GM12878 (cell line): ENCODE data around the gene RAPH1. TPM values are rescaled to one million over a fixed set of nuclear protein-coding genes. Genes with fewer than 3 reads are reported as not detected.

Experiments used
- ATAC-seq: fragments of 200-7000 bp; cut with Tn5 transposase; 3 replicates; pipeline ENCODE4 v1.9.1; 2020; ENCODE audit warnings: mild to moderate bottlenecking, moderate library complexity
- BruUV-seq: library from RNA; stranded (reverse); fragments of 400-500 nt; replicated peaks from 2 replicates; lab custom pipeline; 2021; lab: Mats Ljungman, UMichigan
- CTCF ChIA-PET: fragments of 300-600 bp; sonication (Branson Sonifier 250); formaldehyde crosslinking; extraction: SDS; loops from one replicate; lab custom pipeline; 2021; ENCODE audit warnings: inconsistent platforms; lab: Yijun Ruan, JAX
- POLR2A ChIA-PET: fragments of 350-600 bp; formaldehyde crosslinking; extraction: SDS; loops from one replicate; lab custom pipeline; 2021; ENCODE audit warnings: inconsistent platforms; lab: Charles Lee
- RAD21 ChIA-PET: fragments of 300-600 bp; sonication (Branson Sonifier 250); formaldehyde crosslinking; loops from one replicate; lab custom pipeline; 2023; ENCODE audit warnings: antibody characterized with exemption; ENCODE audit not compliant: unreplicated experiment; lab: Charles Lee
- SMC1A ChIA-PET: fragments of 300-600 bp; sonication (Branson Sonifier 250); formaldehyde crosslinking; loops from one replicate; lab custom pipeline; 2023; ENCODE audit not compliant: unreplicated experiment, uncharacterized antibody; lab: Charles Lee
- DNase-seq: peaks from one replicate; pipeline ENCODE4 v3.0.0-alpha.2; 2011; ENCODE audit warnings: low read depth, low spot score
- FAIRE-seq: peaks from 3 replicates; lab custom pipeline; 2011; peaks lifted over from hg19 to GRCh38; lab: Jason Lieb, UNC
- H2AFZ ChIP-seq: 2 replicates; pipeline ENCODE4 v1.6.0; 2011; ENCODE audit warnings: low read depth, low read length, control low read depth; ENCODE audit not compliant: control insufficient read depth
- H3K27ac ChIP-seq: 2 replicates; pipeline ENCODE4 v1.5.1; 2011; ENCODE audit warnings: control low read depth; ENCODE audit not compliant: control insufficient read depth, insufficient read depth
- H3K27me3 ChIP-seq, 2 experiments: replicated peaks in 1 of 2; 2 replicates each; pipeline versions ENCODE4 v1.6.0 to v1.6.1; 2011; ENCODE audit warnings: low read length in 1 of 2; ENCODE audit not compliant: control insufficient read depth in 2 of 2, insufficient read depth in 2 of 2
- H3K36me3 ChIP-seq, 2 experiments: 2 replicates each; pipeline ENCODE4 v1.5.1; 2011; ENCODE audit warnings: low read length in 1 of 2; ENCODE audit not compliant: control insufficient read depth in 2 of 2, insufficient read depth in 2 of 2
- H3K4me1 ChIP-seq: 2 replicates; pipeline ENCODE4 v1.6.1; 2011; ENCODE audit warnings: mild to moderate bottlenecking, low read length, moderate library complexity, mixed read lengths; ENCODE audit not compliant: control insufficient read depth, insufficient read depth
- H3K4me2 ChIP-seq: 2 replicates; pipeline ENCODE4 v1.6.0; 2011; ENCODE audit warnings: control low read depth; ENCODE audit not compliant: control insufficient read depth, insufficient read depth
- H3K4me3 ChIP-seq: fragments of 200-600 bp; sonication (generic); 2 replicates; pipeline ENCODE4 v1.5.1; 2016
- H3K79me2 ChIP-seq: 2 replicates; pipeline ENCODE4 v1.6.0; 2011; ENCODE audit warnings: low read length; ENCODE audit not compliant: control insufficient read depth, insufficient read depth
- H3K9ac ChIP-seq: 2 replicates; pipeline ENCODE4 v1.8.0; 2011; ENCODE audit warnings: low read length, control low read depth, mixed read lengths; ENCODE audit not compliant: control insufficient read depth, insufficient read depth
- H3K9me3 ChIP-seq: replicated peaks from 3 replicates; pipeline ENCODE4 v1.5.1; 2011; ENCODE audit warnings: mild to moderate bottlenecking, low read length; ENCODE audit not compliant: control insufficient read depth, insufficient read depth
- H4K20me1 ChIP-seq: 2 replicates; pipeline ENCODE4 v1.6.0; 2011; ENCODE audit not compliant: control insufficient read depth, insufficient read depth
- ASH2L ChIP-seq: fragments of 300-600, 200-600 bp; sonication (generic); IDR thresholded peaks from 2 replicates; pipeline ENCODE4 v1.6.1; 2017; ENCODE audit warnings: low read depth, mild to moderate bottlenecking, borderline replicate concordance
- MYC ChIP-seq: IDR thresholded peaks from 2 replicates; pipeline ENCODE4 v1.6.1; 2011; ENCODE audit warnings: mild to moderate bottlenecking, low read length, moderate library complexity, inconsistent platforms; ENCODE audit not compliant: insufficient read depth, insufficient replicate concordance, insufficient read length, severe bottlenecking
- NBN ChIP-seq: fragments of 450-650 bp; IDR thresholded peaks from 2 replicates; pipeline ENCODE4 v1.6.1; 2016
- NFYA ChIP-seq: IDR thresholded peaks from 2 replicates; pipeline ENCODE4 v1.6.1; 2011; ENCODE audit warnings: low read depth, mild to moderate bottlenecking, low read length, improper control_type of control experiment, borderline replicate concordance
- NR2F1 ChIP-seq: fragments of 450-650 bp; conservative IDR thresholded peaks from 2 replicates; pipeline ENCODE4 v1.6.1; 2017; ENCODE audit warnings: mild to moderate bottlenecking
- PAX8 ChIP-seq: fragments of 450-650 bp; IDR thresholded peaks from 2 replicates; pipeline ENCODE4 v1.6.1; 2017; ENCODE audit warnings: mild to moderate bottlenecking, moderate library complexity
- PML ChIP-seq: IDR thresholded peaks from 2 replicates; pipeline ENCODE4 v1.6.1; 2012; ENCODE audit warnings: low read length, inconsistent platforms
- SUPT20H ChIP-seq: IDR thresholded peaks from 2 replicates; pipeline ENCODE4 v1.6.1; 2011; ENCODE audit warnings: low read depth, mild to moderate bottlenecking, low read length, moderate library complexity, borderline replicate concordance; ENCODE audit not compliant: control insufficient read depth
- WGBS: methylation state at CpG from one replicate; pipeline ENCODE4 v1.1.6; 2016; ENCODE audit warnings: low lambda C conversion rate; ENCODE audit not compliant: insufficient replicate concordance, insufficient coverage; ENCODE audit errors: missing lambda C conversion rate; 5-methylcytosine and 5-hydroxymethylcytosine counted together
- in situ Hi-C: fragments of 300-500 bp; cut with MboI; formaldehyde crosslinking; loops from 9 replicates; pipeline ENCODE4 v1.14.3; 2018; ENCODE audit warnings: mixed read lengths
- intact Hi-C: fragments of 100-400 bp; cut with micrococcal nuclease; formaldehyde crosslinking; loops from one replicate; pipeline ENCODE4 v1.14.2; 2022; ENCODE audit not compliant: unreplicated experiment
- polyA plus RNA-seq, 11 experiments: library from polyadenylated mRNA; depleted of rRNA in 4 of 11; unstranded in 6 of 11; stranded (reverse) in 5 of 11; fragments of >200 nt; fragmentation: Nextera tagmentation in 4 of 11; fragmentation: Illumina TruSeq in 1 of 11; extraction: Ambion mirVana in 4 of 11; extraction: Trizol in 1 of 11; gene quantifications; 1 replicate in 1 of 11; 2 replicates in 10 of 11; pipeline versions ENCODE4 v1.2.1 to v1.2.3, GENCODE V29; 2011 to 2016; ENCODE audit warnings: inconsistent platforms in 2 of 11, missing spikeins in 2 of 11, low read depth in 1 of 11
- total RNA-seq, 4 experiments: library from RNA; depleted of rRNA in 3 of 4; stranded (reverse); fragments of >200 nt in 3 of 4; fragmentation: Illumina TruSeq in 1 of 4; extraction: Trizol in 1 of 4; gene quantifications; 2 replicates each; pipeline versions ENCODE4 v1.2.1 to v1.2.3, GENCODE V29; 2013 to 2021
- TF ChIP-seq, protein P1 (sequence below): IDR thresholded peaks from 2 replicates; pipeline ENCODE4 v1.6.1; 2012; ENCODE audit warnings: low read depth, low read length, improper control_type of control experiment

Gene RAPH1
- total and polyA plus RNA-seq, 10 of the 15 experiments (the other 5 are each of a cell fraction or from before 2014, with no cell fraction given) = 0.09 to 0.90 (median 0.21) TPM; not detected in 7

DNA sequence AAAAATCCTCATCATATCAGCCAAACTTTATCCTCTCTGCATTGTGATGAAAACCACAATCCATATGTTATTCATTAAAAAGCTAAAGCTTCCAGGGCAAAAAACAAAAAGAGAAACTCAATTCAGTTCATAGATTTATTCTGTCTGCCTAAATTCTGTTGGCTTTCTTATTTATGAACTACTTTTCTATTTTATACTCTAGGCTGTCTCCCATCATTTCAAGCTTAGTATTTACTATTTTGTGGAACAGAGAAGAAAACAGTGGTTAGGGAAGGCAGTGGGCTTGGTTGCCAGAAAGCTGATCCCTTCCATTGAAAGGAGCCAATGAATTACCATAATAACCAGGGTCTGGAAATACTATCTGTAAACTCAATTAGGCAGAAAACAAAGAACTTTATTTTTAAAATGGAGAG lies 71.8 kb downstream of the RAPH1 start:
- DNase-seq (no peak), FAIRE-seq (no peak), ATAC-seq (no peak)
- TF ChIP-seq NBN (no peak), PML (no peak), SUPT20H (no peak), PAX8 (no peak)
- in situ Hi-C loops = no loop called here
- ChIA-PET SMC1A (interaction anchor here (0.7 to 1.2 kb wide), 3 partner anchors 9 to 18 kb away, joined by 3 read pairs; no protein-coding TSS in a partner anchor), CTCF (interaction anchor here (0.8 to 1.0 kb wide), 2 partner anchors 18 to 417 kb away, joined by 3 read pairs; no protein-coding TSS in a partner anchor), RAD21 (no interaction called here), POLR2A (interaction anchor here (0.7 kb wide), 1 partner anchor 337 kb away, joined by 3 read pairs; no protein-coding TSS in a partner anchor)
- no peaks in the 10 kb centered on the region for H3K4me1 ChIP-seq
- no peaks in the 10 kb centered on the region for H3K79me2 ChIP-seq
- H4K20me1 ChIP-seq = no peaks in the 10 kb centered on the region
- H3K27me3 ChIP-seq = no peaks in the 10 kb centered on the region
- no peak overlapping the region for H3K27ac ChIP-seq
- H3K9me3 ChIP-seq = no peaks in the 10 kb centered on the region
- no peak overlapping the region for H3K4me2 ChIP-seq
- H3K4me3 ChIP-seq = no peak overlapping the region
- no TSS peak for BruUV-seq
- H2AFZ ChIP-seq = no peak overlapping the region
- intact Hi-C loops = no loop called here
- H3K9ac ChIP-seq = no peak overlapping the region
- no peaks in the 10 kb centered on the region for H3K36me3 ChIP-seq

DNA sequence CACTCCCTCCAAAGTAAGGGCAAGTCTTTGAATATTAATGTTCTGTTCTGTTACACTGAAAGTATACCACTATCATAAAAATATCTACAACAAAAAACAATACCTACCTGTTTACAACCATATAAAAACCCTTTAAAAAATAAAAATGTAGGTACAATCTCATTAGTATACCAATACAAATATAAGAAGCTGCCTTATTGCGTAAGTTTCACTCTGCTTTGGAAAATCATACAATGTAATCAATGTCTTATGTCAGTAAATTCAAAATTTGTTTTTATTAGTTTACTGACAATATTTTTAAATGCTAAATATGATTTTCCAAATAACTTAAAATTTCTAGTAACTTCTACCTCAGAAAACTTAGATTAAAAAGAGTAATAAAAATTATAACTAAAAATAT lies 72.8 kb downstream of the RAPH1 start:
- TF ChIP-seq MYC (no peak), ASH2L (no peak), NFYA (no peak), NR2F1 (no peak)
- TF ChIP-seq, protein P1, sequence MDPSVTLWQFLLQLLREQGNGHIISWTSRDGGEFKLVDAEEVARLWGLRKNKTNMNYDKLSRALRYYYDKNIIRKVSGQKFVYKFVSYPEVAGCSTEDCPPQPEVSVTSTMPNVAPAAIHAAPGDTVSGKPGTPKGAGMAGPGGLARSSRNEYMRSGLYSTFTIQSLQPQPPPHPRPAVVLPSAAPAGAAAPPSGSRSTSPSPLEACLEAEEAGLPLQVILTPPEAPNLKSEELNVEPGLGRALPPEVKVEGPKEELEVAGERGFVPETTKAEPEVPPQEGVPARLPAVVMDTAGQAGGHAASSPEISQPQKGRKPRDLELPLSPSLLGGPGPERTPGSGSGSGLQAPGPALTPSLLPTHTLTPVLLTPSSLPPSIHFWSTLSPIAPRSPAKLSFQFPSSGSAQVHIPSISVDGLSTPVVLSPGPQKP = no peak
- Histone ChIP-seq H3K9me3 (no peaks in the 10 kb centered on the region), H4K20me1 (no peaks in the 10 kb centered on the region), H3K79me2 (no peaks in the 10 kb centered on the region), H3K27ac (no peak overlapping the region), H2AFZ (no peak overlapping the region), H3K4me1 (no peaks in the 10 kb centered on the region), H3K36me3 (no peaks in the 10 kb centered on the region), H3K4me3 (no peak overlapping the region), H3K4me2 (no peak overlapping the region), H3K27me3 (no peaks in the 10 kb centered on the region), H3K9ac (no peak overlapping the region)
- ATAC-seq (no peak), DNase-seq (no peak), FAIRE-seq (no peak)
- ChIA-PET SMC1A (no interaction called here), CTCF (no interaction called here), RAD21 (interaction anchor here (0.6 kb wide), 1 partner anchor 10 kb away, joined by 3 read pairs; no protein-coding TSS in a partner anchor), POLR2A (interaction anchor here (0.7 kb wide), 1 partner anchor 336 kb away, joined by 3 read pairs; no protein-coding TSS in a partner anchor)
- in situ Hi-C loops = no loop called here
- 90% methylated on average over 1 of the region's 1 CpG for WGBS
- intact Hi-C loops = no loop called here
- no TSS peak for BruUV-seq
